Putamen (tissue), 1 donor: Measurements from ENCODE around the gene SOBP.

ENCODE experiments used
- DNase-seq: peaks from one replicate; pipeline ENCODE4 v3.0.0-alpha.2; 2016; ENCODE audit warnings: low spot score

Gene SOBP

GRCh38 chr6:107585815-107586435 lies 96.0 kb downstream of the SOBP start:
- peak; percentile 34 for DNase-seq

GRCh38 chr6:107587451-107587850 lies 97.5 kb downstream of the SOBP start:
- peak; percentile 28 for DNase-seq

- DNase-seq, result no peak
These were observed 99.3 kb downstream of the SOBP start for GRCh38 chr6:107589199-107589598.

GRCh38 chr6:107589934-107590333 lies 100.0 kb downstream of the SOBP start:
- no peak for DNase-seq

- no peak for DNase-seq
These were observed 100.5 kb downstream of the SOBP start for GRCh38 chr6:107590378-107590777.

GRCh38 chr6:107591346-107591745 lies 101.4 kb downstream of the SOBP start:
- DNase-seq, result no peak

GRCh38 chr6:107592806-107593205 lies 102.9 kb downstream of the SOBP start:
- no peak for DNase-seq

- no peak for DNase-seq
These were observed 104.8 kb downstream of the SOBP start for GRCh38 chr6:107594736-107595135.

- DNase-seq, result no peak
These were observed 108.2 kb downstream of the SOBP start for GRCh38 chr6:107598091-107598490.

- no peak for DNase-seq
These were observed 109.1 kb downstream of the SOBP start for GRCh38 chr6:107599043-107599442.

- DNase-seq, result no peak
These were observed 110.2 kb downstream of the SOBP start for GRCh38 chr6:107600121-107600520.

GRCh38 chr6:107600936-107601335 lies 111.0 kb downstream of the SOBP start:
- no peak for DNase-seq

GRCh38 chr6:107601406-107601805 lies 111.5 kb downstream of the SOBP start:
- no peak for DNase-seq

- DNase-seq, result no peak
These were observed 112.5 kb downstream of the SOBP start for GRCh38 chr6:107602321-107603005.

- peak; percentile 41 for DNase-seq
These were observed 113.1 kb downstream of the SOBP start for GRCh38 chr6:107603006-107603370.

GRCh38 chr6:107604549-107604948 lies 114.6 kb downstream of the SOBP start:
- DNase-seq, result no peak

GRCh38 chr6:107606407-107606806 lies 116.5 kb downstream of the SOBP start:
- no peak for DNase-seq

GRCh38 chr6:107607116-107607515 lies 117.2 kb downstream of the SOBP start:
- DNase-seq, result no peak

GRCh38 chr6:107611094-107611810 lies 121.3 kb downstream of the SOBP start:
- DNase-seq, result no peak

- DNase-seq, result no peak
These were observed 123.0 kb downstream of the SOBP start for GRCh38 chr6:107612762-107613415.

- DNase-seq, result no peak
These were observed 123.9 kb downstream of the SOBP start for GRCh38 chr6:107613651-107614379.

GRCh38 chr6:107614828-107615227 lies 124.9 kb downstream of the SOBP start:
- no peak for DNase-seq
